C4-2B (cell line): Measurements from ENCODE around the gene ELN.

Source experiments
- CTCF ChIP-seq: fragments of 450-650 bp; conservative IDR thresholded peaks from 2 replicates; pipeline ENCODE4 v1.5.1; 2017; ENCODE audit warnings: mild to moderate bottlenecking
- ZFX ChIP-seq: fragments of 450-650 bp; IDR thresholded peaks from 2 replicates; pipeline ENCODE4 v1.6.1; 2017

GRCh38 chr7:74063223-74063641 is 35.3 kb downstream of the ELN start:
- no peak for TF ChIP-seq CTCF
- no peak for TF ChIP-seq ZFX
